Neutrophil (primary cell): ENCODE measurements around the gene TNNT2.

Experiments used
- H3K27ac ChIP-seq: fragments of 200-600 bp; sonication (generic); 2 replicates; pipeline ENCODE4 v1.5.1; 2016; ENCODE audit warnings: mild to moderate bottlenecking, moderate library complexity
- H3K27me3 ChIP-seq: fragments of 200-600 bp; sonication (generic); 2 replicates; pipeline ENCODE4 v1.6.0; 2016; ENCODE audit warnings: mild to moderate bottlenecking
- H3K36me3 ChIP-seq: fragments of 200-600 bp; sonication (generic); 2 replicates; pipeline ENCODE4 v1.5.1; 2017
- H3K4me1 ChIP-seq, 2 experiments: fragments of 200-600 bp in 1 of 2; sonication (generic) in 1 of 2; 1 replicate in 1 of 2; 2 replicates in 1 of 2; pipeline versions ENCODE4 v1.5.1 to v1.6.1; 2013 to 2016; ENCODE audit warnings: low read depth in 1 of 2, low read length in 1 of 2, mild to moderate bottlenecking in 1 of 2, moderate library complexity in 1 of 2; ENCODE audit not compliant: control insufficient read depth in 1 of 2, insufficient read depth in 1 of 2
- H3K4me3 ChIP-seq, 2 experiments: fragments of 200-600 bp in 1 of 2; sonication (generic) in 1 of 2; 1 replicate in 1 of 2; 2 replicates in 1 of 2; pipeline ENCODE4 v1.5.1; 2013 to 2016; ENCODE audit warnings: low read depth in 1 of 2, low read length in 1 of 2, mild to moderate bottlenecking in 1 of 2, moderate library complexity in 1 of 2
- H3K9me3 ChIP-seq: fragments of 200-600 bp; sonication (generic); 2 replicates; pipeline ENCODE4 v1.5.1; 2016
- CTCF ChIP-seq: fragments of 200-600 bp; sonication (generic); IDR thresholded peaks from 2 replicates; pipeline ENCODE4 v1.5.1; 2016; ENCODE audit warnings: antibody characterized with exemption

The TNNT2 gene

GRCh38 chr1:201360486-201360885 is 17.0 kb downstream of the TNNT2 start:
- Histone ChIP-seq H3K27me3 (peaks cover 13% of the 10 kb centered on the region), H3K4me1 (no peaks in the 10 kb centered on the region), H3K36me3 (no peaks in the 10 kb centered on the region), H3K27ac (no peak overlapping the region), H3K9me3 (no peaks in the 10 kb centered on the region), H3K4me3 (no peak overlapping the region)
- no peak for TF ChIP-seq CTCF

GRCh38 chr1:201359873-201360210 is 17.6 kb downstream of the TNNT2 start:
- no peaks in the 10 kb centered on the region for H3K4me1 ChIP-seq
- H3K36me3 ChIP-seq = no peaks in the 10 kb centered on the region
- no peaks in the 10 kb centered on the region for H3K9me3 ChIP-seq
- H3K27me3 ChIP-seq = peaks cover 13% of the 10 kb centered on the region
- no peak for TF ChIP-seq CTCF
- no peak overlapping the region for H3K27ac ChIP-seq
- no peak overlapping the region for H3K4me3 ChIP-seq

GRCh38 chr1:201359031-201359872 is 18.2 kb downstream of the TNNT2 start:
- Histone ChIP-seq H3K27me3 (peaks cover 13% of the 10 kb centered on the region), H3K9me3 (no peaks in the 10 kb centered on the region), H3K4me1 (no peaks in the 10 kb centered on the region), H3K27ac (no peak overlapping the region), H3K36me3 (no peaks in the 10 kb centered on the region), H3K4me3 (no peak overlapping the region)
- no peak for TF ChIP-seq CTCF

GRCh38 chr1:201358596-201358995 is 18.9 kb downstream of the TNNT2 start:
- Histone ChIP-seq H3K4me1 (no peaks in the 10 kb centered on the region), H3K4me3 (no peak overlapping the region), H3K27ac (no peak overlapping the region), H3K9me3 (no peaks in the 10 kb centered on the region), H3K36me3 (no peaks in the 10 kb centered on the region), H3K27me3 (peaks cover 12% of the 10 kb centered on the region)
- TF ChIP-seq CTCF = no peak

GRCh38 chr1:201357636-201358348 is 19.7 kb downstream of the TNNT2 start:
- no peaks in the 10 kb centered on the region for H3K9me3 ChIP-seq
- no peak overlapping the region for H3K4me3 ChIP-seq
- no peak overlapping the region for H3K27ac ChIP-seq
- H3K4me1 ChIP-seq = no peaks in the 10 kb centered on the region
- H3K27me3 ChIP-seq = peaks cover 12% of the 10 kb centered on the region
- no peak for TF ChIP-seq CTCF
- H3K36me3 ChIP-seq = no peaks in the 10 kb centered on the region
